H1 (cell line): ENCODE measurements around the gene TMEM225B.

Experiments used
- BCL11A ChIP-seq, 2 experiments: IDR thresholded peaks; one replicate each; pipeline ENCODE4 v1.6.1; 2011; ENCODE audit warnings: low read depth in 2 of 2, low read length in 2 of 2, mild to moderate bottlenecking in 2 of 2
- CHD2 ChIP-seq: IDR thresholded peaks from 2 replicates; pipeline ENCODE4 v1.6.1; 2012; ENCODE audit warnings: low read length, improper control_type of control experiment
- EZH2 ChIP-seq: fragments of 200-600 bp; sonication (generic); IDR thresholded peaks from 2 replicates; pipeline ENCODE4 v1.7.1; 2012; ENCODE audit warnings: low read depth, mild to moderate bottlenecking, moderate library complexity, low read length, inconsistent platforms; ENCODE audit not compliant: severe bottlenecking
- FOSL1 ChIP-seq: IDR thresholded peaks from 2 replicates; pipeline ENCODE4 v1.6.1; 2011; ENCODE audit warnings: mild to moderate bottlenecking, low read depth, low read length, moderate library complexity; ENCODE audit not compliant: insufficient read depth
- GABPA ChIP-seq: IDR thresholded peaks from 2 replicates; pipeline ENCODE4 v1.6.1; 2011; ENCODE audit warnings: mild to moderate bottlenecking, low read length, moderate library complexity, borderline replicate concordance; ENCODE audit not compliant: insufficient read depth
- PHF8 ChIP-seq: fragments of 200-600 bp; sonication (generic); conservative IDR thresholded peaks from 2 replicates; pipeline ENCODE4 v1.7.1; 2012; ENCODE audit warnings: low read depth, mild to moderate bottlenecking, inconsistent platforms, low read length, moderate library complexity
- POLR2AphosphoS5 ChIP-seq: IDR thresholded peaks from 2 replicates; pipeline ENCODE4 v1.6.1; 2011; ENCODE audit warnings: low read depth, low read length
- TBP ChIP-seq: IDR thresholded peaks from 2 replicates; pipeline ENCODE4 v1.6.1; 2011; ENCODE audit warnings: low read depth, low read length, improper control_type of control experiment
- TF ChIP-seq, protein P1 (sequence below), 3 experiments: IDR thresholded peaks; 1 replicate in 2 of 3; 2 replicates in 1 of 3; pipeline versions ENCODE4 v1.5.1 to v1.6.1; 2011; ENCODE audit warnings: low read length in 3 of 3, mild to moderate bottlenecking in 3 of 3, inconsistent platforms in 2 of 3, low read depth in 1 of 3, moderate library complexity in 1 of 3; ENCODE audit not compliant: insufficient read depth in 1 of 3; ENCODE audit errors: control extremely low read depth in 1 of 3
- TF ChIP-seq, protein P2 (sequence below): IDR thresholded peaks from 2 replicates; pipeline ENCODE4 v1.6.1; 2012; ENCODE audit warnings: inconsistent platforms

DNA sequence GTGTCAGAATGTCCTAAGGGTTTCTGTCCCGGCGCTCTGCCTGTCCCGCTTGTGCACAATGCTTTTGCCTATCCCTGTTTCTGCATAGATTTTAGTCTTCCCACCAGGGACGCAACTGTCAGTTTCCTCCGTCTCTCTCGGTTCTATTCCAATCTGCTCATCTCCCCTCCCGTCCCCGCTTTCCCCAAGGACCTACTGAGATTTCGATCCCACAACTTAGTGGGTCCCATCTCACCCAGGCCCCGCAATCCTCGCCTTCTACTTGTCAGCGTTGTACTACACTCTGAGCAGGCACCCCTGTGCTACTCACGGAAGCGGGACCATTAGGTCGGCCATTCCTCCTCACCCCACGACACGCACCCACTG is 40.1 kb upstream of the TMEM225B start:
- TF ChIP-seq FOSL1 (no peak), GABPA (no peak), POLR2AphosphoS5 (no peak), PHF8 (no peak), CHD2 (no peak), BCL11A (IDR thresholded peaks at IDR 0.05; ENCODE audit: low read depth in 2 of 2, low read length in 2 of 2) (no peak), TBP (no peak), EZH2 (no peak)
- TF ChIP-seq, protein P1, sequence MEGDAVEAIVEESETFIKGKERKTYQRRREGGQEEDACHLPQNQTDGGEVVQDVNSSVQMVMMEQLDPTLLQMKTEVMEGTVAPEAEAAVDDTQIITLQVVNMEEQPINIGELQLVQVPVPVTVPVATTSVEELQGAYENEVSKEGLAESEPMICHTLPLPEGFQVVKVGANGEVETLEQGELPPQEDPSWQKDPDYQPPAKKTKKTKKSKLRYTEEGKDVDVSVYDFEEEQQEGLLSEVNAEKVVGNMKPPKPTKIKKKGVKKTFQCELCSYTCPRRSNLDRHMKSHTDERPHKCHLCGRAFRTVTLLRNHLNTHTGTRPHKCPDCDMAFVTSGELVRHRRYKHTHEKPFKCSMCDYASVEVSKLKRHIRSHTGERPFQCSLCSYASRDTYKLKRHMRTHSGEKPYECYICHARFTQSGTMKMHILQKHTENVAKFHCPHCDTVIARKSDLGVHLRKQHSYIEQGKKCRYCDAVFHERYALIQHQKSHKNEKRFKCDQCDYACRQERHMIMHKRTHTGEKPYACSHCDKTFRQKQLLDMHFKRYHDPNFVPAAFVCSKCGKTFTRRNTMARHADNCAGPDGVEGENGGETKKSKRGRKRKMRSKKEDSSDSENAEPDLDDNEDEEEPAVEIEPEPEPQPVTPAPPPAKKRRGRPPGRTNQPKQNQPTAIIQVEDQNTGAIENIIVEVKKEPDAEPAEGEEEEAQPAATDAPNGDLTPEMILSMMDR (IDR thresholded peaks at IDR 0.05; ENCODE audit: control extremely low read depth in 1 of 3, insufficient read depth in 1 of 3, low read depth in 1 of 3, low read length in 3 of 3): no peak
- TF ChIP-seq, protein P2, sequence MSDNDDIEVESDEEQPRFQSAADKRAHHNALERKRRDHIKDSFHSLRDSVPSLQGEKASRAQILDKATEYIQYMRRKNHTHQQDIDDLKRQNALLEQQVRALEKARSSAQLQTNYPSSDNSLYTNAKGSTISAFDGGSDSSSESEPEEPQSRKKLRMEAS: no peak
